ENCODE measurements around the gene FAM181A. TPM values are rescaled to one million over a fixed set of nuclear protein-coding genes. Genes with fewer than 3 reads are reported as not detected.

The FAM181A gene
- total RNA-seq, 1 donor from 2014 or later = not detected

- no peak for DNase-seq (ENCODE audit: low spot score)
- intact Hi-C loops (cut with DNase I) = no loop called here
Observed at GRCh38 chr14:93944348-93945069, 17.4 kb downstream of the FAM181A start.

GRCh38 chr14:93945070-93945399 lies 17.9 kb downstream of the FAM181A start:
- intact Hi-C loops (cut with DNase I) = no loop called here
- DNase-seq (ENCODE audit: low spot score) = no peak

GRCh38 chr14:93946104-93946503 lies 19.0 kb downstream of the FAM181A start:
- intact Hi-C loops (cut with DNase I) = no loop called here

GRCh38 chr14:93946541-93947090 lies 19.5 kb downstream of the FAM181A start:
- intact Hi-C loops (cut with DNase I) = no loop called here
- no peak for DNase-seq (ENCODE audit: low spot score)

More at GRCh38 chr14:93946104-93946503, 19.0 kb downstream of the FAM181A start:
- DNase-seq (ENCODE audit: low spot score) = no peak

- intact Hi-C loops (cut with DNase I) = no loop called here
Observed at GRCh38 chr14:93947282-93947681, 20.1 kb downstream of the FAM181A start.

GRCh38 chr14:93949511-93950075 lies 22.4 kb downstream of the FAM181A start:
- intact Hi-C loops (cut with DNase I) = no loop called here
- no peak for DNase-seq (ENCODE audit: low spot score)

More at GRCh38 chr14:93947282-93947681, 20.1 kb downstream of the FAM181A start:
- DNase-seq (ENCODE audit: low spot score) = no peak

- DNase-seq (ENCODE audit: low spot score) = no peak
- intact Hi-C loops (cut with DNase I) = no loop called here
Observed at GRCh38 chr14:93950948-93951634, 23.9 kb downstream of the FAM181A start.

GRCh38 chr14:93951635-93952540 lies 24.7 kb downstream of the FAM181A start:
- DNase-seq (ENCODE audit: low spot score) = no peak
- intact Hi-C loops (cut with DNase I) = no loop called here

GRCh38 chr14:93952829-93953228 lies 25.7 kb downstream of the FAM181A start:
- no peak for DNase-seq (ENCODE audit: low spot score)
- intact Hi-C loops (cut with DNase I) = no loop called here

- intact Hi-C loops (cut with DNase I) = no loop called here
- DNase-seq (ENCODE audit: low spot score) = no peak
Observed at GRCh38 chr14:93953263-93953662, 26.1 kb downstream of the FAM181A start.

GRCh38 chr14:93953739-93954515 lies 26.8 kb downstream of the FAM181A start:
- intact Hi-C loops (cut with DNase I) = no loop called here
- no peak for DNase-seq (ENCODE audit: low spot score)

GRCh38 chr14:93954516-93954830 lies 27.3 kb downstream of the FAM181A start:
- DNase-seq (ENCODE audit: low spot score) = no peak
- intact Hi-C loops (cut with DNase I) = no loop called here

GRCh38 chr14:93954900-93955849 lies 28.0 kb downstream of the FAM181A start:
- intact Hi-C loops (cut with DNase I) = loop anchor here (5.0 kb wide), 1 partner anchor 42 kb away; the partner anchor contains the start of gene CCDC197
- DNase-seq (ENCODE audit: low spot score) = no peak

- intact Hi-C loops (cut with DNase I) = loop anchor here (2.0 to 5.0 kb wide), 2 partner anchors 21 to 41 kb away; partner anchors contain the start of genes ASB2 and CCDC197
- DNase-seq (ENCODE audit: low spot score) = no peak
Observed at GRCh38 chr14:93955850-93956481, 28.8 kb downstream of the FAM181A start.

GRCh38 chr14:93956514-93957332 lies 29.6 kb downstream of the FAM181A start:
- no peak for DNase-seq (ENCODE audit: low spot score)
- intact Hi-C loops (cut with DNase I) = loop anchor here (2.0 to 5.0 kb wide), 2 partner anchors 20 to 41 kb away; partner anchors contain the start of genes ASB2 and CCDC197

GRCh38 chr14:93957333-93957710 lies 30.2 kb downstream of the FAM181A start:
- intact Hi-C loops (cut with DNase I) = loop anchor here (2.0 to 5.0 kb wide), 2 partner anchors 19 to 40 kb away; partner anchors contain the start of genes ASB2 and CCDC197
- DNase-seq (ENCODE audit: low spot score) = no peak
